ENCODE measurements around the gene SERPINA10.

SERPINA10 gene, protein sequence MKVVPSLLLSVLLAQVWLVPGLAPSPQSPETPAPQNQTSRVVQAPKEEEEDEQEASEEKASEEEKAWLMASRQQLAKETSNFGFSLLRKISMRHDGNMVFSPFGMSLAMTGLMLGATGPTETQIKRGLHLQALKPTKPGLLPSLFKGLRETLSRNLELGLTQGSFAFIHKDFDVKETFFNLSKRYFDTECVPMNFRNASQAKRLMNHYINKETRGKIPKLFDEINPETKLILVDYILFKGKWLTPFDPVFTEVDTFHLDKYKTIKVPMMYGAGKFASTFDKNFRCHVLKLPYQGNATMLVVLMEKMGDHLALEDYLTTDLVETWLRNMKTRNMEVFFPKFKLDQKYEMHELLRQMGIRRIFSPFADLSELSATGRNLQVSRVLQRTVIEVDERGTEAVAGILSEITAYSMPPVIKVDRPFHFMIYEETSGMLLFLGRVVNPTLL

DNA sequence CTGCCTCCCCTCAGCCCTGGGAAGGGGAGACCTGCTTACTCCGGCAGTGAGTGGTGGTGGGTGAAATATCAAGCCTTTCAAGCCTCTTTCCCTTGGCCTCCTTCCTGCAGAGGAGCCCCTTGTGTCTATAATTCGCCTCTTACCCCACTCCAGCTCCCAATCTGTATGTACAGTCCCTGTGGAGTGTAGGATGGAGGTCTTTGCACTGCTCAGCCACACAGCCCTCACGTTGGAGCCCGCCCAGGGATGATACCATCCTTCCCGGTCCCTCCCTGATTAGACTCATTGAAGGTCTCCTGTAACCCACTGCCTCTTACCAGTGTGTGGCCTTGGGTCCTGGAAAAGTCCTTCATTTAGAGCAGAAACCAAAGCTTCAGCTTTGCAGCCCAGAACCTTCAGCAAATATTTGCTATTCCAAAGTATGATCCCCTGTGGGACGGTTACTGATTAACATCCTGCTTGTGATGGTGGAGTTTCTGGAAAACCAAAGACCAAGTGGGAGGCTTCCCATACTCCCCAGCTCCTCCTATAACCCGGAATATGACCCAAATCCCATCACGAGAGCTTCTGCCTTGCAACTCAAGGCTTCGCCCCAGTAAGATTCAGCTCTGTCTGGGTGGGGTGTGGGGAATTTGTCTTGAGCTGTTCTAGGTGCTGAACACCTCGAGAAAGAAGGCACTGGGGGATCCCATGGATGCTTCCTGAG is at the start of gene SERPINA10:
Gene SERPINA10 (minus strand): TSS at position 397 of the 706 bp plus-strand sequence. CDS start 2,675 bp downstream, outside the sequence.
- DNase-seq: no peak

DNA sequence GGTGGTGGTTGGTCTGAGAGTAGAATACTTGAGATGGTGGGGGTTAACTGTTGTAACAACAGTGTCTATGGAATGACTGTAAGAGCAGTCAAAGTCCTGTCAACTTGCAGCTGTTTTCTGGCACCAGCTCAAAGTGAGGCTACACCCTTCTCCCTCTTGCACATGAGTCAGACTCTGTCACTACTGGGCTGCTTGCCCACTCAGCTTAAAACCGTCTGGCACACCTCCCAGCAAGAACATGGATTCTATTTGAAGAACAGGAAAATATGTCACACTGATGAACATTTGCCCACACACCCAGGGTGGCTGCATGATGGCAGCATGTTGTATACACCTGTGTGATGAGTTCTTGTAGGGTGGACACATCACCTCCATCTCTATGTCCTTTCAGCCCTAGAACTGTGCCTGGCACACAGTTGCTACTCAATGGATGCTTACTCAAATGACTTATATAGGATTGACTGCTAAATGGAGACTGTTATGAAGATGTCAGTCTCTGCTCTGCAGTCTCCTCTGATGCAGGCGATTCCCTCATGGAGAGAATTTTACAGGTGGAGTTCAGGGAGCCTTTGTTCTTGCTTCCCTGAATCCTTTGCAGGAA is 49.4 kb upstream of the SERPINA10 start:
- DNase-seq: no peak

DNA sequence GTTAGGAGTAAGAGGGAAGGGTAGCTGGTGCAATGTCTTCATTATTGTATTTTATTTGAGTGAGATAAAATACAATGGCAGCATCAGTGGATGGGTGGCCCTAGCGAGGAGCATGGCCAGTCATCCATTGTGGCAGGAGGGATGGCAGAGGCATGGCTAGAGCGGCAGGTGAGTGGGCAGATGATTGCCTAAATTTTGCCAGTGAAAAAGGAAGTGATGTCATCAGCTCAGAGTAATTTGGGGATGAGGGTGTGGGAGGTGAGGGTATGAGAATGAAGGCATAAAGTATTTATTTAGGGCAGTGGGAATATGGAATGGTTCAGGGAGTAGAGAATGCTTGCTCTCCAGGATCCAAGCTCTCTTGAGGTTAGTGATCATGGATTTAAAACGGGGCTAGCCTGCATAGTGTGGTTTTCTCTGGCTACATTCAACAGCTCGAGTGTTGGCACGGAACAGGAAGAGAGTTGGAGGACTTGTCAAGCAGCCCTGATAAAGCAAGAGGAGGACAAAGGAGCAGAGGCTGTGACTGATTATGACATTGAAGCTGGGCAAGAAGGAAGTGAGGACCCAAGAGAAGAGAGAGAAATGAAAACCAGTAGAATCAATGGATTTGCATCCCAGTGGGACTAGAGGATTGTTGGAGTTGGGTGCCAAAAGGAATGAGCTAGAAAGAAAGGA is 48.7 kb upstream of the SERPINA10 start:
- no peak for DNase-seq

DNA sequence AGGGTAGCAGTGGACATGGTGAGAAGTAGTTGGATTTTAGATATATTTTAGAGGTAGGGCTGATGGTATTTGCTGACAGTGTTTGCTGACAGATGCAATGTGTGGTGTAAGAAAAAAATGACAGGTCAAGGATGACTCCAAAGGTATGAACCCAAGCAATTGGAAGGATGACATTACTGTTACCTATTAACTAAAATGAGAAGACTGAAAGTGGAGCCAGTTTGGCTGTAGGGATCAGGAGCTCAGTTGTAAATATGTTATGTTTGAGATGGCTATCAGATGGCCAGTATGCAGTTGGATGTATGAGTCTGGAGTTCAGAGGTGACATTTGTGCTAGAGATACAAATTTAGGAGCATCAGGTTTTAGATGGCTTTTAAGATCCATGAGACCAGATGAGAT is 47.5 kb upstream of the SERPINA10 start:
- DNase-seq: no peak

DNA sequence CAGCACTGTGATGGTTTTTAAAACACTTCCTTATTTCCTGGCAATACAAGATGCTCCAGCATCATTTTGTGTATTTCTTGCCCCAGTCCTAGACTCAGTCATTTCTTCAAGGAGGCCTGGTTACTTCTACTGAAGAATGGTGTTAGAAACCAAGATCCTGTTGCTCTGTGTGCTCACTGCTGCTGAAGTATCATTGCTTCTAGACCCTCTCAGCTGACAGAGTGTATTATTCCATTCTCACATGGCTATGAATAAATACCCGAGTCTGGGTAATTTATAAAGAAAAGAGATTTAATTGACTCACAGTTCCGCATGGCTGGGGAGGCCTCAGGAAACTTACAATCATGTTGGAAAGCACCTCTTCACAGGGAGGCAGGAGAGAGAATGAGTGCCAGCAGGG is 45.0 kb upstream of the SERPINA10 start:
- no peak for DNase-seq

DNA sequence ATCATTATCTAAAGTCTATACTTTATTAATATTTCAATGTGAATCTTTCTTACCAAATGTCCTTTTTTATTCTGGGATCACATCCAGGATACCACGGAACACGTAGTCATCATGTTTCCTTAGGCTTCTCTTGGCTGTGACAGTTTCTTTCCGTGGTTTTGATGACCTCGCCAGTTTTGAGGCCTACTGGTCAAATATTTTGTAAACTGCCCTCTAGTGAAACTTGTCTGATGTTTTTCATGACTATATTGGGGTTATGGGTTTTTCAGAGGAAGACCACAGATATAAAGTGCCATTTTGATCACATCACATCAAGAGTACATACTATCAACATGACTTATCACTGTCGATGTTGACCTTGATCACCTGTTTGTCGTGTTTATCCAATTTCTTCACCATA is 44.2 kb upstream of the SERPINA10 start:
- DNase-seq: no peak

DNA sequence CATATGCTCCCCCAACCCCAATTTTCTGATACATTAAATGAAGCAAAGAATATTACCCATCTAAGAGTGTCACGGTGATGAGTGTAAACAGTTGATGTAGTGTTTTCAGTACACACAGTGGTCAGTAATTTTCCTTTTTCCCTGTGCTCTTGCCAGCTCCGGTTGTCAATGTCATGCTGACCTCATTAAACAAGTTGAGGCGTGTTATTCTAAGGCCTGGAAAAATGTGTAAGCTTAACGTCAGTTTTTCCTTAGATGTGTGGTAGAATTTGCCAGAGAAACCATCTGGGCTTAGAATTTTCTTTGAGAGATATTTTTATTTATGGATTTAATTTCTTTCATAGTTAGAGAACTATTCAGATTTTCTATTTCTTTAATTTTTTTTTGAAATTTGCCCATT is 41.8 kb upstream of the SERPINA10 start:
- DNase-seq: no peak

DNA sequence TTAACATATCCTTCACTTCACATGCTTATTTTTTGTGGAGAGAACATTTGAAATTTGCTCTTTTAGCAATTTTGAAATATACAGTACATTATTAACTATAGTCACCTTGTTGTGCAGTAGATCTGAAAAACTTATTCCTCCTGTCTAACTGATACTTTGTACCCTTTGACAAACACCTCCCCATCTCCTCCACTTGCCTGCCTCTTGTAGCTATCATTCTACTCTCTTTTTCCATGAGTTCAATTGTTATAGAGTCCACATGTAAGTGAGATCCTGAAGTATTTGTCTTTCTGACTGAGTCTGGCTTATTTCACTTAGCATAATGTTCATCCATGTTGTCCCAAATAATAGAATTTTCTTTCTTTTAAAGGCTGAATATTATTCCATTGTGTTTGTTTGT is 39.5 kb upstream of the SERPINA10 start:
- no peak for DNase-seq

DNA sequence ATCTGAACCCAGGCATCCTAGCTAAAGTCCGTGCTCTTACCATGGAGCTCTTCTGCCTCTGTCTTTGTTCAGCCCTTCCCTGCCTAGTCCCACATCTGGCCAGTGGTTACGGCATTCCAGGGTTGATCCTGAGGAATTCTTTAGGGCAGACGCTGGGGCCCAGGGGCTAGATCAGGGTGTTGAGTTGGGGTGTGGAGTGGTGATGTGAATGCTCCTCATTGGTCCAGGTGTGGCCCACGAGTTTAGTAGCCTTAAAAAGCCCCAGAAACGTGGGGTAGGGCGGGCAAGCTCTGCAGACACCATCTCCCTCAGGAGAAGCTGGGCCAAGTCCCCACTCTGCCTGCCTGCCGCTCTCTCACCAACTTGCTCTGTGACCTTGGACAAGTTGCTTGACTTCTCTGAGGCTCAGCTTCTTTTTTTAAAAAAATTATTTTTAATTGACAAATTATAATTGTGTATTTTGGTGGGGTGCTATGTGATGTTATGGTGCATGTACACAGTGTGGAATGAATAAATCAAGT is 39.1 kb upstream of the SERPINA10 start:
- no peak for DNase-seq

DNA sequence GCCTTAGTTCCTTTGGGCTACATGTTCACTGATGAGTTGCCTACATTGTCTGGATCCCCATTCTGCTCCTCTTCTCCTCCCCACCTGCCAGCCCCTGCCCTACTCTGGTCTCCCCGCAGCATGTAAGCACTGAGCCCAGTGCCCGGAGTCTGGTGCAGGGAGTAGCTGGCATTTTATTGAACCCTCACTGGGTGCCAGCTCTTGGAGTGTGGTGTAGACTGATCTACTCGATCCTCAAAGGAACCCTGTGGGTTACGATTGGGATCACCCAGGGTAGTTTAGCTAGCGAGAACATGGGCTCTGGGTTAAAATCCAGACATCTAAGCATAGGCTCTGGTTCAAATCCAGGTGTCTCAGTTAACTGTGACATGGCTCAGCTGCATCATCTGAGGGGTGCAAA is 38.4 kb upstream of the SERPINA10 start:
- DNase-seq: no peak

DNA sequence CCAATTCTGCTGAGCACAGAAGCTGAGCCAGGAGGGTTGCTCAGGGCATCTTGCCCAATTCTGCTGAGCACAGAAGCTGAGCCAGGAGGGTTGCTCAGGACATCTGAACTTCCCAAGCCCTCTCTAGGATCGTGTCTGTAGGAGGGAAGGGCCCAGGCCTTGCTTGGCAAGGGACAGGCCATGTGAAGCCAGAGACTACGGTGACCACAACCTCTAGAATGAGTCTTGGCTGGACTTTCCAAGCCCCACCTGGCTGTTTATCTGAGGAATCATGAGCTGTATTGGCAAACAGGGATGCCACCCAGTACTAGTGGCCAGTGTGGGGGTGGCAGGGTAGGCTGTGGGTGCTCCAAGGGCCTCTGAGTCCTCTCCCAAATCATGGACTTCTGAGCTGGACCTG is 37.8 kb upstream of the SERPINA10 start:
- DNase-seq: no peak

DNA sequence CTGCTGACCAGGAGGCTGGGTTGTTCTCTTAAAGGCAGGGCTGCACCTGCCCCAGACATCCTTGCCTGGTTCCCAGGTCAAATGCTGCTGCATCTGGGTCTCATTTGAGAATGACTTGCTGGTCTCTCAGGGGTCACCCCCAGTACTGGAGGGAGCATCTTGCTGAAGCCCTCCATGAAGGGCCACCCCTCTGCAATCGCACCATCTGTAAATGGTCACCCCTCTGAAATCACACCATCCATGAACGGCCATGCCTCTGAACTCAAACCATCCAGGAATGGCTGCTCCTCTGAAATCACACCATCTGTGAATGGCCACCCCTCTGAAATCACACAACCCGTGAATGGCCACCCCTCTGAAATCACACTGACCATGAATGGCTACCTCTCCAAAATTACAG is 37.4 kb upstream of the SERPINA10 start:
- no peak for DNase-seq

DNA sequence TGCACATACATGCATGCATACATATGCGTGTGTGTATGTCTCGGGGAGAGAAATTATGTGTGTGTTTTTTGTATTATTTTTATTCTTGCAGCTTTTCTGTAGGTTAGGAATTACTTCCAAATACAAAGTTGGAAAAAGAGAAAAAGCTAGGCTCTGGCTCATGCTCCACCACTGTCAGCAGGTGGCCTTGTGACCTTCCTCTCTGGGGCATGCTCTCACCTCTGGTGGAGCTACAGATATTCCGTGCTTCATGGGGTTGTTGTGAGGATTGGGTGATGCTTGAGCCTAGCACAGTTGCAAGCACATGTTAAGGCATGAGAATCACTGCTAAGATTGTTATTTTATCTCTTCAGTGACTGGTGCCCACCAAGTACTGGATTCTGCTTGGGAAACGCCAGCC is 36.8 kb upstream of the SERPINA10 start:
- DNase-seq: no peak

DNA sequence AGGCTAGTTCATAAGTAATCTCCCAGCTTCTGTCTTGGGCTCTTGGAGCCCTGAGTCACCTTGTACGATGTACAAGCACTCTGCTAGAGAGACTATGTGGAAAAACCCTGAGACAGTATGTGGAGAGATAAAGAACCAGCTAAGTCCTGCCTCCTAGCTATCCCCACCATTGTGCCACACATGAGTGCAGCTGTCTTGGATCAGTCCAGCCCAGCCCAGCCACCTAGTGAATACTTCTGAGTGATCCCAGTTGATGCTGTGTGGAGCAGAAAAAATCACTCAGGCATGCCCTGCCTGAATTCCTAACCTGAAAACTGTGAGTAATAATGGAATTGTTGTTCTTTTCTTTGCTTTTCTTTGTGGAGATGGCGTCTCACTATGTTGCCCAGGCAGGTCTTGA is 35.1 kb upstream of the SERPINA10 start:
- DNase-seq: no peak

DNA sequence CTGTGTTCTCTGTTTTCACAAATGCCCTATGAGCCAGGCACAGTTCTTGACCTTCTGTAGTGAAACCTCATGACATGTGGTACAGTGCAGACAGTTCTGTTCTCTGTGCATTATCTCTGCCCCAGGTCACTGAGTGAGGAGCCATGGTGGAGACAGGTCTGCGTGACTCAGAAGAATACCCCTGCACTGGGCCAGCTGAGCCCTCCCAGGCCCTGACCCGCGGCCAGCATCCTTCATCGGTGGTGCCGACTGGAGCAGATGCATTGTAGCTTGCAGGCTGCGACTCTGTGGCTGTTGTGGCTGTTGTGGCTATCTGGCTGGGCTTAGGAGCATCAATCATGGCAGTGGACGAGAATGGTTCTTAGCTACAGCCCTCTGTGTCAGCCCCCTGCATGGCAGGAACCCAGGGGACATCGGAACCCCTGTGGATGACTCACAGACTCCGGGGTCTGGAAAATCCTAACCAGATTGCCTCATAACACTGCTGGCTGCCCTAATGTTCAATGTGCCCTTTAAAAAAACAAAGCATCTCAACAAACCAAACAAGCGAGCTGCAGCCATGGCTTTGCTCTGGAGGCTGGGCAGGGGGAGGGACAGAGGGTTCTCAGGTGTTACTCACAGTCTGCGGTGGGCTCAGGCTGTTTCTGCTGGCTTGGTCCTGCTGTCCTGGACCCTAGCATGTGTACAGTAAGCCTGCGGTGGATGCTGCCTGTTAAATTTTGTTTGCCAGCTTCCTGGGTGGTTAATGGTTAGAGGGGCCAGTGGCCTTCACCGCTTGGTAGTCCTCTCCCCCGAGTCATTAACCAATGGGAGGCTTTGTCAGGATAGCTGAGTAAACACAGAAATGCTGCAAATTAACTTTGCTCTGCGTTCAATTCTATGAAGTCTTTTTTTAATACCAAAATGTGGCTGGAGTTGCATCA is 29.8 kb upstream of the SERPINA10 start, which contains the start of gene SERPINA6:
Gene SERPINA6 (minus strand): TSS at position 689 of the 923 bp plus-strand sequence. CDS start 8,688 bp downstream, outside the sequence.
- no peak for DNase-seq

DNA sequence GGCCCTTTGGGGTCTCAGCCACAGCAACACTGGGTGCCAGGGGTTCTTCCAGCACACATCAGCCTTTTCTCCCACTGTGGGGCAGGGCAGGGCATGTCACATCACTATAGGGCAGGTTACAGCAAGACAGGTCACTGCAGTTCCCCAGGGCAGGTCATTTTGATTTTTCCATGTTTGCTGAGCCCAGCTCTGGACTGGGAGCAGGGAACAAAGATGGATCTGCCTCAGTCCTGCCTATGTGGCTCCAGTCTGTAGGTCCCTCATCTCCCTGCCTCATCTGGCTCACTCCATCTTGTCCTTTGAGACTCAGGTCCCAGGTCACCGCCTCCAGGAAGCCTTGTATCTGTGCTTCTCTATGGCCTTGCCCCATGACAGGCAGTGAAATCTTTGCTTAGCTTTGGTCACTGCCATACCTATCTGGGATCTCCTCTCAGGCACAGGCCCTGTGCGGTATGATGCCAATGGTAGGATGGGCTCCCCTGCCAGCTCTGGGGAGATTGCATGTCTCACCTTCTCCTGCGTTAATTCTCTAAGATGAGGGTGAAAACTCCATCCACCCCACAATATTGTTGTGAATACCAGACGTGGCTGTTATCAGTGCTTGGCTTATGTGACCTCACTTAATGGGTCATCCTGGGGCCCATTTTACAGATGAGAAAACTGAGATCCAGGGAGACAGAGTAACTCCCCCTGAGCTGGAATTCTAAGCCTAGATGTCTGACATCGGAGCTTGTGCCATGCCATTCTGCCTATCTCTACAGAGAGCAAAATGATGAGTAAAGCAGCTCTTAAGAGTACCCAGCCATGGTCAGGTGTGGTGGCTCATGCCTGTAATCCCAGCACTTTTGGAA is 28.6 kb upstream of the SERPINA10 start:
- no peak for DNase-seq

DNA sequence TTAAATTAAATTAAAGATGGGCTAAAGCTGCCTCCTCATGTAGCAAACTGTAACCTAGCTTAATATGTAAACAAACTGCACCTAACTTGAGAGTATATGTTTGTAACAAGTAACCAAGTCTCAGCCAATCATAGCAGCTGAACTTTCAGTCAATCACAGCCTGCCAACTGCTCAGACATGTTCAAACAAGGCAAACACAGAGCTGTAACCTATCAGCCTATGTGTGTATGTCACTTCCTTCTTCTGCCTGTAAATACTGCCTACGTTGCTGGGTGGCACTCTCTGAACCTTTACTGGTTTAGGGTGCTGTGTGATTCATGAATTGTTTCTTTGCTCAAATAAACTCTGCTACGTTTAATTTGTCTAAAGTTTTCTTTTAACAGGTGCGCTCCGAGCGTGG is 27.2 kb upstream of the SERPINA10 start:
- DNase-seq: peak; percentile 9

DNA sequence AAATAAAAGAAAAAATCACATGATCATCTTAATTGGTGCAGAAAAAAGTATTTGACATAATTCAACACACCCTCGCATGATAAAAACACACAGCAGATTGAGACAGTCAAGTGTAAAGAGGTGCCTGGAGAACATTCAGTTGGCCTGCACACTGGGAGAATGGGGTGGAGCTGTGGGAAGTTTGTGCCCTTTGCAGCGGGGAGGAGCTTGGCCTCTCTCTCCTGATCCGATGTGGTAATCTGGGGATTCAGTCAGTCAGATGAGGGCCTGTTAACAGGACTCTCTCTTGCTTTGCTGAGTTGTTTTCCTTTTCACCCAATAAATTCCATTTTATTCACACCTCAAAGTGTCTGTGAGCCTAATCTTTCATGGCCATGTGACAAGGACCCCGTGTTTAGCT is 24.2 kb upstream of the SERPINA10 start:
- DNase-seq: no peak

DNA sequence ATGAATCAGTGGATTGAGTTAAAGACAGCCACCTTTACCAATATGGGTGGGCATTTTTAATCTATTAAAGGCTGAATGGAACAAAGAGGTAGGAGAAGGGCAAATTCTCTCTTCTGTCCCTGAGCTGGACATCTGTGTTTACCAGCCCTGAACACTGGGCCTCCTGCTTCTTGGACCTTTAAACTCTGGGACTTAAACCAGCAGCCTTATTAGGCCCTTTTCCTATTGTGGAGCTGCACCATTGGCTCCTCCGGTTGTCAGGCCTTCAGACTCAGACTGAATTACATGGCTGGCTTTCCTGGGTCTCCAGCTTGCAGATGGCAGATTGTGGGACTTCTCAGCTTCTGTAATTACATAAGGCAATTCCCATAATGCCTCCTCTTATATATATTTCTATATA is 23.6 kb upstream of the SERPINA10 start:
- no peak for DNase-seq

DNA sequence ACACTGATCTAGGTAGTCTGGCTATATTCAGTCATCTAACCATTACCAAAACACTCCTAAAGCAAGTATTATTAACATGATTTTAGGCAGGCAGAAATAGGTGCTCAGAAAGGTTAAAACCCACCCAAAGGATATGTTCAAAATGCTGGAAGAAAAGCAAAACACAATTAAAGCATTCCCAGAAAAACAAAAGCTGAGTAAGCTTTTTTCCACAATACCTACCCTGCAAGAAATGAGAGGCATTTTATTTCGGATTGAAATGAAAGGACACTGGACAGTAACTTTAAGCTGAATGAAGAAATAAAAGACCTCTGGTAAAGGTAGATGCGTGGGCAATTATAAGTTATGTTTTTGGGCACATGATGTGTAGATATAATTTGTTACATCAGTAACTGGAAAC is 21.8 kb upstream of the SERPINA10 start:
- DNase-seq: no peak
